HG03135 (cell line): ENCODE measurements around the gene XYLT1.
"Not testable (repeated sequence)": the region's sequence is repeated elsewhere in the genome, so short reads cannot be mapped to it uniquely, and the experiment has no call there.

Experiments used
- ATAC-seq: cut with Tn5 transposase; IDR thresholded peaks from one replicate; pipeline ENCODE4 v1.9.1; 2021; ENCODE audit warnings: mild to moderate bottlenecking, moderate library complexity; ENCODE audit not compliant: unreplicated experiment

XYLT1 gene

DNA sequence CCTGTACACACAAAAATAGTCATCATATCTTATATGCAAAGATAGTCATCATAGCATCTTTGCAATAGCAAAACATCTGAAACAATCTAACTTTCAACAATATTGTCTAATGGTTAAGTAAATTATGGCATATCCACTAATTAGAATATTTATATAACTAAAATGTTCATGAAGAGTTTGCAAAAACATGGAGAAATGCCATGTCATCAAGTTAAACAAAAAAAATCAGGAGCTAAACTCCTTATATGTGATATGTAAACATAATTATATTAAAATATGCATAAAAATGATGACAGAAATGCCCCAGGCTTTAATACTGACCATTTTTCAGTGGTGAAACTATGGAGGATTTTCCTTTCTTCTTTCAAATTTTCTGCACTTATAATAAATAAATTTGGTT, 22.3 kb upstream of the XYLT1 start:
- ATAC-seq, result no peak

DNA sequence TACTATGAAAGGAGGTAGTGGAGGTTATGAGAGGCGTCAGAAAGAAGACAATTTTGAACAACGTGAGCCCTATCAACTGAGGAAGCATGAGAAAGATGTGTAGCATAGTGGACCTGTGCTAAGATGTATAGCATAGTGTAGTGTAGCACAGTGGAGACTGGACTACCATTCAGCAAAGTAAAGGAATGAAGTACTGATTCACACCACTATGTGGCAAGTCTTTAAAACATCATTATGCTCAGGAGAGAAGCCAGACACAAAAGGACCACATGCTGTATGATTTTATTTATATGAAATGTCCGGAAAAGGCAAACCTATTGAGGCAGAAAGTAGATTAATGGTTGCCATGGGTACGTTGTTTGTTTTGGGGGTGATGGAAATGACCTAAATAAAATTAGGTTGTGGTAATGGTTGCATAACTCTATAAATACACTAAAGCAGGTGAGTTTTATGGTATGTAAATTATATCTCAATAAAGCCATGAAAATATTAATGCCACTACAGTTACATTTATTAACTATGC, 20.4 kb upstream of the XYLT1 start:
- ATAC-seq, result no peak

DNA sequence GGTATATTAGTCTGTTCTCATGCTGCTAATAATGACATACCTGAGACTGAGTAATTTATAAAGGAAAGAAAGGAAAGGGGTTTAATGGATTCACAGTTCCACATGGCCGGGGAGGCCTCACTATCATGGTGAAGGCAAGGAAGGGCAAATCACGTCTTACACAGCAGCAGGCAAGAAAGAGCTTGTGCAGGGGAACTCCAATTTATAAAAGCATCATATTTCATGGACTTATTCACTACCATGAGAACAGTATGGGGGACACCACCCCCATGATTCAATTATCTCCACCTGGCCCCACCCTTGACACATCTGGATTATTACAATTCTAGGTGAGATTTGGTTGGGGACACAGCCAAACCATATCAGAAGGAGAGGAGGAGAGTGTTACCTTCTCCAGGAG, 17.7 kb upstream of the XYLT1 start:
- no peak for ATAC-seq

DNA sequence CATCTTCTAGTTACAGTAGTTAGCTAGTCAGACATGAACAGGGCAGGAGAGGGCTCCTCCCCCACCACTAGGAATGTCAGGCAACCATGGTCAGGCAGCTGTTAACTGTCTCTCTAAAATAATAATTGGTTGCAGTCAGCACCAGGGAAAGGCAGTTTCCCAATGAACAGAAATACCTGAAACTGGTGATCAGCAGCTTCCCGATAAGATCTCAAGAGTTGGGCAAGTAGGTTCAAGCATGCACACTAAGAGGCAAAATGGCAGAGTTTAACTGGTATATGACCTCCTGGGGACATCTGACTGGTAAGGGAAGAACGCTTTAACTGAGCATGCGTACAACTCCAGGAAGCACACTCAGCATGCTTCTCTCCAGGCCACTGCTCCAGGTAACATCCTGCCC, 12.6 kb upstream of the XYLT1 start:
- no peak for ATAC-seq

DNA sequence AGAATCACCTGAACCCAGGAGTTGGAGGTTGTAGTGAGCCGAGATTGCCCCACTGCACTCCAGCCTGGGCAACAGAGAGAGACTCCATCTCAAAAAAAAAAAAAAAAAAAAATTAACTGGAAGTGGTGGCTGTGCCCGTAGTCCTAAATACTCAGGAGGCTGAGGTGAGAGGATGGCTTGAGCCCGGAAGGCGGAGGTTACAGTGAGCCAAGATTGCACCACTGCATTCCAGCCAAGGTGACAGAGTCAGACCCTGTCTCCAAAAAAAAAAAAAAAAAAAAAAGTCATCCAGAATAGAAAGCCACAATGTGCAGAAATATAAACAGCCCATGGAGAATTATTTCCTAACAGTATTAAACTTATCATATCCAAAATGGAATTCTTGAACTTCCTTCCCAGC, 11.6 kb upstream of the XYLT1 start:
- ATAC-seq, result not testable (repeated sequence)

DNA sequence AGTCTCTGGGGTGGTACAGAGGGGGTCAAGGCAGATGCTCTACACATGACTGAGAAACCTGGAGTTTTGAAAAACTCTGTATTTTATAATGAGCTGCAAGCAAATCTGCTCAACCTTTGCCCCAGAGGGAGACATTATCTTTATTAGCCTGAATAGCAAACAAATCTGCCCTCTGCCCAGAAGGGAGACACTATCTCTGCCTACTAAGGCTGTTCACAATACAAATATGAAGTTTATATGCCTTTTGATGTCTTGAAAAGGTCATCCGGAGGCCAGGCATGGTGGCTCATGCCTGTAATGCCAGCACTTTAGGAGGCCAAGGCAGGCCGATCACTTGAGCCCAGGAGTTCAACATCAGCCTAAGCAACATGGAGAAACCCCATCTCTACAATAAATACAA, 11.0 kb upstream of the XYLT1 start:
- no peak for ATAC-seq

DNA sequence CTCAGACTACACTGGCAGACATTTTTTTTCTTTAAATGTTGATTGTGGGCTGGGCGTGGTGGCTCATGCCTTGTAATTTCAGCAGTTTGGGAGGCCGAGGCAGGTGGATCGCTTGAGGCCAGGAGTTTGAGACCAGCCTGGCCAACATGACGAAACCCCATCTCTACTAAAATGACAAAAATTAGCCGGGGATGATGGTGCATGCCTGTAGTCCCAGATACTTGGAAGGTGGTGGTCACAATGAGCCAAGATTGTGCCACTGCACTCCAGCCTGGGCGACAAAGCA, 6.4 kb upstream of the XYLT1 start:
- not testable (repeated sequence) for ATAC-seq

DNA sequence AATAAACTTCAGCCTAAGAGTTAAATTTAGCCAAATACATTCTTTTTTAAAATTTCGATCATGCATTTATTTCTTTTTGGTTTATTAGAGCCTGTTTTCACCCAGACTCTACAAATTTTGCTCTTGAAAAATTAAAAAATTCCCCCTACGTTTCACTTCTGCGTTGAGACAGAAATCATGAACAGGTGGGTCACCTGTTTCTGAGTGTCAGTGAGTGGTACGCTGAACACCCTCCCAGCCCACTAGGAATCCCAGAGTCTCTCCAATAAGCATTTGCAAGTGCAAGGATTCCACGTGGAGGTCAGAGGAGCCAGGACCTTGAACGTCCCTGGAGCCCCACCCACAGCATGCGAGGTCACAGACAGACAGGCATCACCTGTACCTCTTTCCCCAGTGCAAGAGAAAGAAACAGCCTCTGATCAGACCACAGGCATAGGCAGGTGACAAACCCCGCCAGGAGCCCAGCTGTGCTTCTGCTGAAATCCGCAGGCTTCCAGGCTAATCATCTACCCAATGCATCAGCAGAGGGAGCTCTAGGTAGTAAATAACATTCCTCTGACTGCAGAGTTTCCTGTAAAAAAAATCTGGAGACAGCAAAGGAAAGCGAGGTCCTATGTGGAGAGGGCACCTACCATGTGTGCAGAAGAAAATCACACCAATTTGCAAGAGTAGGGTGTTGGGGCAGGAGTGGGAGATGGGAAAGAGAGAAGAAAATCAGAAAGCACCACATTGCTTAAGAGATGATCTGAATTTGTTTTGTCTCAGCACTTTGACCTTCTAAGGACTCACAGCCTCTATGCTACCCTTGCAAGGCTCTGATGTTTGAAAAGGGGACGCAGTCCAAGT, 5.9 kb upstream of the XYLT1 start:
- ATAC-seq, result no peak

DNA sequence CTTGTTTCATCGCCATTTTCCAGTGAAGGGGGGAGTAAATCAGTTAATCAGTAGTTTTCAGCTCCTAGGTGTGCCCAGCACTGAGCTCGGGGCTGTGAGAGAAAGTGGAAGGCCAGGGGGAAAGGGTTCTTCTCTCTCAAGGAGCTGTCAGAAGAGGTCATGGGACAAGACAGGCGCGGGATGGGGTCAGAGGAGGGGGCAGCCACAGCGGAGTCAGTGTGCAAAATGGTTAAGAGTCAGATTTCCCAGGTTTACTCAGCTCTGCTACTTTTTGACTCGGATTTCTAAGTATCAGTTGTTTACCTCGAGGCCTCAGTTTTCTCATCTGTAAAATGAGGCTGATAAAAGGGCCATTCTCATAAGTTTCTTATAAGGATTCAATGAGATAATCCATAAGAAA, 4.3 kb upstream of the XYLT1 start:
- no peak for ATAC-seq

DNA sequence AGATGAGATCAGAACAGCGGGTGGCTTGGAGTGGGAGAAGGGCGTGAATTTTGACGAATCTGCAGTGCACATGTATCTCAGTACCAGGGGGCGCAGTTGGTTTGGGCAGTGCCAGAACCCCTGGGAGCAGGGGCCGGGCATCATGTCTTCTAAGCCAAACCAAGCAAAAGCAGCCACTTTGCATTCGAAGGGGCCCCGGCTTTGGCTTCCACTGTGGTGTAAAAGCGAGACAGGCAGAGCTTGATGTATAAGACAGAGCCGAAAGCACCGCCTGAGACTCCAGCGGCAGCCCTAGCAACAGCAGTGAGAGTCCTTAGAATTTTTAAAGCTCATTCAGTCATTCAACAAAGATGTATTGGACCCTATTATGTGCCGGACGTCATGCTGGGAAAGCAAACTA, 3.8 kb upstream of the XYLT1 start:
- no peak for ATAC-seq

DNA sequence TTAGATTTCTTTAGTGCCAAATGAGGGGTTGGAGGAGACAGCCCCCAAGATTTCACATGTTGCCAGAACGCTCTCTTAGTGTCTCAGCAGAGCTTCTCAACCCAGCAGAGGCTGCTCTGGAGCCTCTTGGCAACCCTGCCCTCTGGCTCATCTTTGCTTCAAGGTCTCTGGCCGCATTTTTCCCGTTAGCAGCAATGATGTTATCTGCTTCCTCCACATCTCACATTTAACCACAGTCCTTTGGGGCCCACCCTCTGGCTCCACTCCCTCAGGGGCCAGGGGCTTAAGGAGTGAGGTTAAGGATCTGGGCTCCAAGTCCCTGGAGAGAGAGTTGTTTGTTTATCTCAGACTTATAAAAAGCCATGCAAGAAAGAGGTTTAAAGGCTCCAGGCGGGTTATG, 3.3 kb upstream of the XYLT1 start:
- no peak for ATAC-seq

DNA sequence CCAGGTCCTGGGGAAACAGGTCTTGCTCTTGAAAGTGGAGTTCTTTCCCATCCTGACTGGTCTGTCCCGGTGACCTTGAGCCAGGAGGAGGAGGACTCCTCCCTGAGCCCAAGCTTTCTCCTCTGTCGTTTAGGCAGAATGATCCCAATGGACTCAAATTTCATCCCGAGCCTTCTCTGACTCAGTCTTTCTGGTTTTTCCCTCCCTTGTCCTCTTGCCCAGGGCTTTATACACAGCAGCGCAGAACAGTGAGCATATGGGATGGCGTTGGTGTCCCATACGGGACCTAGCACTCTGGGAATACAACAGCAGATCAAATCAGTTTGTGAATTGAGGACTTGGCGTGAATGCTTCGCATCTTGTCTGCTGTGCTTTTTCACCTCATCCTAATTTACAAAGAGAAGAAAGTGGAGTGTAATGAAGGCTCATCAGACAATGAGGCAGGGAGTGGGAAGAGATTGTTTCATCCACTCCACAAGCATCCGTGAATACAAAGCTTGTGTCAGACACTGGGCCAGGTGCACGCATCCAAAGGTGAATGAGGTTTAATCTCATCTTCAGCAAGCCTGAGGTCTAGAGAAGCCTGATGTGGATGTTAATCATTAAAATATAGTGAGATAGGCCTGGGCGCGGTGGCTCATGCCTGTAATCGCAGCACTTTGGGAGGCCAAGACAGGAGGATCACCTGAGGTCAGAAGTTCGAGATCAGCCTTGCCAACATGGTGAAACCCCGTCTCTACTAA, 1.1 kb upstream of the XYLT1 start:
- no peak for ATAC-seq

DNA sequence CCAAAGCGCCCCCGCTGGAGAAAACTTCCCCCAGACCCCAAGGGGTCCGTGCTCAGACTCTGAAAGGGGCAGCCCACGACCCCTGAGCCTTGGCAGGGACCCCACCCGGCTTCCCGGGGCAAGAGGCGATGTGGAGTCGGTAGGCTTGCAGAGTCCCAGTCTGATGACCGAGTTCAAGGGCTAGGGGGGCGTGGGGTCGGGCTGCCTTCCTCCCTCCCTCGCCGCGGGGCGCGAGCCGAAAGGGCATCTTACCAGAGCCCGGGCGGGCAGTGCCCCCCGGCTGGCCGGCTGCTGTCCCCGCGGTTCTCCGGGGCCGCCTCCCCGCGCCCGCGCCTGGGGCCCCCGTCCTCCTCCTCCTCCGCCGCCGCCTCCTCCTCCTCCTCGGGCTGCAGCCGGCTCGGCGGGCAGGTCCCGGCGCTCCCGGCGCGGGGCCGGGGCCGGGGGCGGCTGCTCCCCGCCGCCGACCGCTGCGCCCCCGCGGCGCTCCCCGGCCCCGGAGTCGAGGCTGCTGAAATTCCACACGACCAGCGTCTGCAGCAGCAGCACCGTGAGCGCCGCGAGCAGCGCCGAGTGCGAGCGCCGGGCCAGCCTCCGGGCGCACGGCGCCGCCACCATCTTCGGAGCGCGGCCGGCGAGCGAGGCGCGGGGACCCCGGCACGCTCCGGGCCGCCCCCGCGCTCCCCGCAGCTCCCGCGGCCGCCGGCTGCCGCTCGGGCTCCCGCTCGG, 415 bp downstream of the XYLT1 start:
- ATAC-seq, result no peak

DNA sequence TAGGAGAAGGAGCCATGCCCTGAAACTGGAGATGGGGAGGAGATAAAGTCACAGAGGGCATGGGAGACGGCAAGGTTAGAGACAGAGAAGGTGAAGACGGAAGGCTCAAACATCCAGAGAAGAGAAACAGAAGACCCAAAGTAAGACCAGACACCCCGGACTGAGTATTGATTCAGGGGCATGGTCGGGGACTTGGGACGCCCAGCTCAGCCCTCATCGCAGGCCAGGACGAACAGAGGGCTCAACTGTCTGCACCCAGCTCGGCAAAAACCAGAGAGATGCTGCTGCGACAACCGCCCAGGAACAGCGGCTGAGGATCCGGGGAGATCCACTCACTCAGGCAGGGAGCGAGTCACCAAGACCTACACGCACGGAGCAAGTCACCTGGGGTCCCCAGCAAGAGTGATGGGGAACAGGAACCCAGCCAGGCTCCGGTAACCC, 999 bp downstream of the XYLT1 start:
- ATAC-seq, result no peak

DNA sequence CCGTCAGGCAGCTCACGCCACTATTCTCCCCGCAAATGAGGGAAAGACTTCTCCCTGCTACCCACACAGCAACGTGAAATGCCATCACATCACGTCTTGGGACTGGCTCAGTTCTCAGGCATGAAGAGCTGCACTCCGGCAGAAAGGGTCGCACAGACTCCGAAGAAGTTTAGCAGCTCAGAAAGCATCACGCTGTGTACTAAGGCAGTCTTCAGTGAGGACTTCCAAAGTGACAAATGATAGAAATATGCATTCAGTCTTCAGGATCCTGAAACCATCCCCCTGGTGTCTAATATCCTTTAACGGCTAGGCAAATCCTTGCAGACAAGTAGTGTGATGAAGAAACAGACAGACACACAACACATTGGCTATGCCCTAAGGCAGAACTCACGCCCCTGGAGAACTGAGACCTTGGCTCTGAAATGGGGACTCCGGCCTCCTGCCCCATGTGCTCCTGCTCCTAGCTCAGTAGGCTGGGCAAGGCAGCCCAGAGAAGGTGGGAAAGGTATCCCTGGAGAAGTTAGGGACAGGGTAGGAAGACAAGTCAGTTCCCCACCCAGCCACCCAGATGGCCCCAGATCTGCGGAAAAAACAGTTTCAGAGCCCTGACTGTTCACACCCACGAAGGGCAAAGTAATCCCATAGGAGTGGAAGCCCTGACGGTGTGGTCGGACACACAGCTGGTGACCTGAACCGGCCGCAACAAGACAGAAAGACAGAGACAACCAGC, 1.6 kb downstream of the XYLT1 start:
- no peak for ATAC-seq

DNA sequence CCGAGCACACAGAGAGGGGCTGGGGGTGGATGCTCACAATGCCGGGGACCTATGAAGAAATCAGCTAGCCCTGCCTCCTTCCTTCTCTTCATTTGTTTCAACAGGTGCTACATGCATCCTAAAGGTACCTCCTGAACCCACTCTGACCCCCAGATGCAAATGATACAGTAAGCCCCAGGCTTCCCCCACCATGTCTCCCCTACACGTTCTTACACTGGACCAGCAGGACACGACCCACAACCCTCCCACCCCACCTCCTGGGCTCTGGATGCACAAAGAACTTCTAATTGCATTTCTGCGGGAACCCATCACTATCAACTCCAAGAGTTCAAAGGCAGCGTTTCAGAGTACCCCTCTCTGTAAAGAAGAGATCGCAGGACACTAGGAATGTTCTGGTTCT, 2.1 kb downstream of the XYLT1 start:
- ATAC-seq, result no peak

DNA sequence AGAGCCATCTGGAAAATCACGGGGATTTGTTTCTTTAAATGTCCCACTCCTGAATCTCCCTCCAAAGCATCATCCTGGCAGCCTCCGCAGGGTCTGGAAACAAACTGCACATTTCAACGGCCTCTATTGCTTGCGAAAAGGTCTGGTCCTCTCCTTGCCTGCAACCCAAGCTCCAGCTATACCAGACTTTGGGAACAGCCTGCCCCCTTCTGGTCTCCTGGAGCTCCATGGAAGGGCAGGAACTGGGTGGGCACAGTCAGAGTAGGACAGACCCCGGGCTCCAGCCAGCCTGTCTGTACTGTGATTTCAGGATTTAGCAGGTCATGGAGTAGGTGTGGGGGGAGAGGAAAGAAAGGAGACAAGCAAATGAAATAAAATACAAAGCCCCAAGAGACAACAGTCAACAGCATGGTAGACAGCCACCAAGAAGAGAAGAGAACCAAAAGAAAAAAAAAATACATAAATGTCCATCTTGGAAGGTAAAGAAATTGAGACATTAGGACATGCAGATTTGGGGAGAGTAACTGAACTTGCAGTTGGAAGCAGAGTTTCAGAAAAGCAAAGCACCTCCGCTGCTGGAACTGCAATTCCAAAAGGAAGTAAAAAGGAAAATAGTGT, 2.7 kb downstream of the XYLT1 start:
- ATAC-seq, result no peak

DNA sequence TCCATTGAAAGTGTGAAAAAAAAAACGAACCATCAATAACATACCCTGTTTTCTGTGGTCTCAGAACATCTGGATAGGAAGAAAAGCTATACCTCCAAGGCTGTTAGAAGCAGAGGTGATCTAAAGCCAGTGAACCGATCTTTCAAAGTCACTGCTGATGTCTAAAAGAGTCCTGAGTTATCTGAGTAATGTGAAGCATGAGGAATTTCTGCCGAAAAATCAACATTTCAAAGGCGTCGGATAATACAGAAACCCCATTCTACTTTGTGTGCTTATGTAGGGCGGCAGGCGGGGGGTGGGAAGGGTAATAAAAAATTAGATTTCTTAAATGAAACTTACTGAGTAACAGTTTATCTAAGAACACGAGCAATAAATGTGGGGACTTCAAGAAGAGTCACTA, 3.9 kb downstream of the XYLT1 start:
- no peak for ATAC-seq

DNA sequence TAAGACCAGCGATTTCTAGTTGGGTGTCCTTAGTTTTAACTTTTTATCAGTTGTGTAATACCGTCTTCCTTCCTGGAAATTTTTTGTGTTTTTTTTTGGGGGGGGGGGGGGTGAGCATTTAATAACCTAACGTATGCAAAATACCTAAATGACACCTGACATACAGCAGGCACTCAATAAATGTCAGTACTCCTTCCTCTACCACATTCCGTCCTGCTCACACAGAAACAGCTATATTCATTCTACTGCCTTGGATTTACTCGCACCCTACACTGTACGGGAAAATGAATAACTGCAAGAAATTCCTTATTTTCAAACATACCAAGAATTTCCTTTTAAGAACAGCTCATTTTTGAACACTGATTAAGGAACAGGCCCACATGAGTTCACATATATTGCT, 5.3 kb downstream of the XYLT1 start:
- no peak for ATAC-seq

DNA sequence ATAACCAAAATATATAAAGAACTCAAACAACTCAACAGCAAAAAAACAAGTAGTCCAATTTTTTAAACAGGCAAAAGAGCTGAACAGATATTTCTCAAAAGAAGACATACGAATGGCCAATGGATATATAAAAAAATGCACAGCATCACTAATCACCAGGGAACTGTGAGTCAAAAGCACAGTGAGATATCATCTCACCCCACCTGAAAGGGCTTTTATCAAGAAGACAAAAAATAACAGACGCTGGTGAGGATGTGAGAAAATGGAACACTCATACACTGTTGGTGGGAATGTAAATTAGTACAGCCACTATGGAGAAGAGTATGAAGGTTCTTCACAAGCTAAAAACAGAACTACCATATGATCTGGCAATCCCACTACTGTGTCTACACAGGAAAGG, 7.4 kb downstream of the XYLT1 start:
- no peak for ATAC-seq
